ENCODE data around the gene DFFB. TPM values are rescaled to one million over a fixed set of nuclear protein-coding genes. Genes with fewer than 3 reads are reported as not detected.

Gene DFFB
- total and polyA plus RNA-seq, 10 donors: 6.3 to 13.8 (median 10.3) TPM

GRCh38 chr1:3850857-3851256 lies 6.4 kb upstream of the DFFB start:
- Histone ChIP-seq H3K27me3 (replicated peaks in 1 of 7) (no peaks in the 10 kb centered on the region), H3K9me3 (no peaks in the 10 kb centered on the region), H3K27ac (no peak overlapping the region), H3K4me1 (peaks cover under 1 to 9% (median 7%) of the 10 kb centered on the region in 6 donors), H3K4me3 (no peak overlapping the region), H3K36me3 (peaks cover 3 to 66% (median 53%) of the 10 kb centered on the region in 6 donors)
- DNase-seq: no peak
- TF ChIP-seq POLR2A (IDR thresholded peaks at IDR 0.05): no peak
- no peak for TF ChIP-seq POLR2AphosphoS5 (IDR thresholded peaks at IDR 0.05)
- TF ChIP-seq CTCF (IDR thresholded peaks at IDR 0.05 in 8 of 11, conservative IDR thresholded peaks at IDR 0.05 in 3 of 11): no peak
- 87 to 92% (median 91%) methylated on average over 12 of the region's 12 CpGs for WGBS, 5 donors
- intact Hi-C loops (cut with DNase I; ENCODE audit: low total_unique reads): no loop called here

- peaks cover 3 to 62% (median 51%) of the 10 kb centered on the region in 6 donors for H3K36me3 ChIP-seq
- intact Hi-C loops (cut with DNase I; ENCODE audit: low total_unique reads): no loop called here
- no peak overlapping the region for H3K27ac ChIP-seq
- H3K4me3 ChIP-seq: no peak overlapping the region
- H3K27me3 ChIP-seq (replicated peaks in 1 of 7): no peaks in the 10 kb centered on the region
- TF ChIP-seq POLR2AphosphoS5 (IDR thresholded peaks at IDR 0.05) (no peak), CTCF (IDR thresholded peaks at IDR 0.05 in 8 of 11, conservative IDR thresholded peaks at IDR 0.05 in 3 of 11) (no peak), POLR2A (IDR thresholded peaks at IDR 0.05) (no peak)
- 94 to 98% (median 97%) methylated on average over 6 of the region's 6 CpGs for WGBS, 5 donors
- no peak for DNase-seq
- no peaks in the 10 kb centered on the region for H3K9me3 ChIP-seq
- peaks cover 5 to 13% (median 12%) of the 10 kb centered on the region in 6 donors for H3K4me1 ChIP-seq
Observed at GRCh38 chr1:3851292-3851691, 6.0 kb upstream of the DFFB start.

- DNase-seq: no peak
- peaks cover 3 to 54% (median 46%) of the 10 kb centered on the region in 6 donors for H3K36me3 ChIP-seq
- peaks cover 5 to 16% (median 14%) of the 10 kb centered on the region in 6 donors for H3K4me1 ChIP-seq
- H3K27ac ChIP-seq: no peak overlapping the region
- H3K4me3 ChIP-seq: no peak overlapping the region
- intact Hi-C loops (cut with DNase I; ENCODE audit: low total_unique reads): no loop called here
- TF ChIP-seq CTCF (IDR thresholded peaks at IDR 0.05 in 8 of 11, conservative IDR thresholded peaks at IDR 0.05 in 3 of 11): no peak
- TF ChIP-seq POLR2A (IDR thresholded peaks at IDR 0.05): no peak
- TF ChIP-seq POLR2AphosphoS5 (IDR thresholded peaks at IDR 0.05): no peak
- H3K9me3 ChIP-seq: no peaks in the 10 kb centered on the region
- H3K27me3 ChIP-seq (replicated peaks in 1 of 7): no peaks in the 10 kb centered on the region
- 89 to 94% (median 92%) methylated on average over 12 of the region's 12 CpGs for WGBS, 5 donors
Observed at GRCh38 chr1:3852091-3852490, 5.2 kb upstream of the DFFB start.

GRCh38 chr1:3852711-3853485 lies 4.4 kb upstream of the DFFB start:
- Histone ChIP-seq H3K4me3 (no peak overlapping the region), H3K9me3 (no peaks in the 10 kb centered on the region), H3K36me3 (peaks cover 3 to 46% (median 38%) of the 10 kb centered on the region in 6 donors), H3K27me3 (replicated peaks in 1 of 7) (no peaks in the 10 kb centered on the region), H3K4me1 (peaks cover 5 to 21% (median 18%) of the 10 kb centered on the region in 6 donors), H3K27ac (no peak overlapping the region)
- intact Hi-C loops (cut with DNase I; ENCODE audit: low total_unique reads): no loop called here
- TF ChIP-seq POLR2A (IDR thresholded peaks at IDR 0.05) (no peak), POLR2AphosphoS5 (IDR thresholded peaks at IDR 0.05) (no peak), CTCF (IDR thresholded peaks at IDR 0.05 in 8 of 11, conservative IDR thresholded peaks at IDR 0.05 in 3 of 11) (no peak)
- 76 to 89% (median 79%) methylated on average over 15 of the region's 15 CpGs for WGBS, 5 donors
- no peak for DNase-seq
